Thyroid gland (tissue), 4 donors: ENCODE data around the gene PEX12. TPM values are rescaled to one million over a fixed set of nuclear protein-coding genes. Genes with fewer than 3 reads are reported as not detected.

Source experiments
- DNase-seq, 2 donors: peaks; one replicate each; pipeline ENCODE4 v3.0.0-alpha.2; 2019
- H3K27ac ChIP-seq, 3 donors: fragments of 200-600 bp; sonication (generic); 1 replicate in 2 of 3; 2 replicates in 1 of 3; pipeline ENCODE4 v1.5.1; 2016 to 2019; ENCODE audit warnings: mild to moderate bottlenecking in 1 of 3, moderate library complexity in 1 of 3
- H3K27me3 ChIP-seq: fragments of 200-600 bp; sonication (generic); one replicate; pipeline ENCODE4 v1.5.1; 2019
- H3K36me3 ChIP-seq, 2 donors: fragments of 200-600 bp; sonication (generic); one replicate each; pipeline ENCODE4 v1.5.1; 2016 to 2019
- H3K4me1 ChIP-seq, 2 donors: fragments of 200-600 bp; sonication (generic); one replicate each; pipeline ENCODE4 v1.5.1; 2017 to 2019
- H3K4me3 ChIP-seq, 3 donors: fragments of 200-600 bp; sonication (generic); replicated peaks in 1 of 3; 1 replicate in 2 of 3; 2 replicates in 1 of 3; pipeline ENCODE4 v1.5.1; 2016; ENCODE audit warnings: mild to moderate bottlenecking in 1 of 3
- H3K9me3 ChIP-seq: fragments of 200-600 bp; sonication (generic); one replicate; pipeline ENCODE4 v1.5.1; 2017
- CTCF ChIP-seq, 6 experiments: fragments of 200-600 bp in 3 of 6; fragments of 450-650 bp in 3 of 6; sonication (generic) in 3 of 6; IDR thresholded peaks; one replicate each; pipeline ENCODE4 v1.5.1; 2016 to 2019; ENCODE audit warnings: antibody characterized with exemption in 6 of 6, mild to moderate bottlenecking in 2 of 6, inconsistent platforms in 1 of 6, moderate library complexity in 1 of 6
- POLR2A ChIP-seq, 2 donors: fragments of 450-650 bp; IDR thresholded peaks; one replicate each; pipeline ENCODE4 v1.6.1; 2017; ENCODE audit warnings: antibody characterized with exemption in 2 of 2, mild to moderate bottlenecking in 2 of 2, moderate library complexity in 1 of 2
- whole genome bisulfite sequencing, 2 donors: methylation state at CpG; one replicate each; pipeline ENCODE4 v1.1.5; 2017; 5-methylcytosine and 5-hydroxymethylcytosine counted together
- intact Hi-C: fragments of 100-400 bp; cut with DNase I; formaldehyde crosslinking; loops from one replicate; pipeline ENCODE4 v1.15.1; 2023
- total RNA-seq, 4 donors: library from RNA; depleted of rRNA; stranded (reverse); fragments of >200 nt; gene quantifications; one replicate each; pipeline ENCODE4 v1.2.3, GENCODE V29; 2016

The PEX12 gene
- total RNA-seq: 10 to 100 TPM in 2 of 4 donors, 1 to 10 TPM in 2; 6.1 to 12.0 (median 9.8) TPM

GRCh38 chr17:35578197-35578928, at the start of gene PEX12:
Gene PEX12, minus strand, starts transcription at chr17:35578571. Its CDS starts 550 bp downstream, at chr17:35578021.
- H3K4me1 ChIP-seq: peaks cover 10 to 17% of the 10 kb centered on the region in 2 donors
- H3K27me3 ChIP-seq: no peaks in the 10 kb centered on the region
- H3K4me3 ChIP-seq: peak within 1 kb of the TSS; percentile 68 to 79 (median 77)
- no peaks in the 10 kb centered on the region for H3K9me3 ChIP-seq
- peak; percentile 92 to 93 for DNase-seq
- intact Hi-C loops: no loop called here
- TF ChIP-seq POLR2A (IDR thresholded peaks at IDR 0.05) (peak in 1 of 2 donors; percentile 86), CTCF (IDR thresholded peaks at IDR 0.05) (no peak)
- H3K27ac ChIP-seq: peak within 1 kb of the TSS; percentile 79 to 89 (median 86)
- WGBS, 2 donors: 0 to 1% methylated on average over 32 to 37 of the region's 45 CpGs
- H3K36me3 ChIP-seq: peaks cover 4 to 16% of the 10 kb centered on the region in 2 donors

- Histone ChIP-seq H3K27ac (no peak overlapping the region), H3K9me3 (no peaks in the 10 kb centered on the region), H3K27me3 (no peaks in the 10 kb centered on the region), H3K36me3 (peaks cover 18 to 36% of the 10 kb centered on the region in 2 donors), H3K4me3 (no peak overlapping the region), H3K4me1 (no peaks in the 10 kb centered on the region)
- no peak for DNase-seq
- no peak for TF ChIP-seq CTCF (IDR thresholded peaks at IDR 0.05)
- TF ChIP-seq POLR2A (IDR thresholded peaks at IDR 0.05): no peak
- WGBS, 2 donors: 97 to 98% methylated on average over 4 of the region's 4 CpGs
- intact Hi-C loops: no loop called here
Observed at GRCh38 chr17:35627417-35627816, 49.0 kb upstream of the PEX12 start.

- Histone ChIP-seq H3K27me3 (no peaks in the 10 kb centered on the region), H3K9me3 (no peaks in the 10 kb centered on the region), H3K36me3 (peaks cover 2 to 8% of the 10 kb centered on the region in 2 donors), H3K27ac (no peak overlapping the region), H3K4me1 (peaks cover 14 to 15% of the 10 kb centered on the region in 2 donors), H3K4me3 (no peak overlapping the region)
- TF ChIP-seq POLR2A (IDR thresholded peaks at IDR 0.05): no peak
- TF ChIP-seq CTCF (IDR thresholded peaks at IDR 0.05): no peak
- intact Hi-C loops: no loop called here
- no peak for DNase-seq
- 73 to 77% methylated on average over 1 of the region's 1 CpG for WGBS, 2 donors
Observed at GRCh38 chr17:35621768-35622167, 43.4 kb upstream of the PEX12 start.

GRCh38 chr17:35618628-35619027, 40.3 kb upstream of the PEX12 start:
- no peak overlapping the region for H3K4me3 ChIP-seq
- H3K27me3 ChIP-seq: no peaks in the 10 kb centered on the region
- peaks cover 14 to 18% of the 10 kb centered on the region in 2 donors for H3K4me1 ChIP-seq
- DNase-seq: no peak
- no peak for TF ChIP-seq CTCF (IDR thresholded peaks at IDR 0.05)
- TF ChIP-seq POLR2A (IDR thresholded peaks at IDR 0.05): no peak
- H3K9me3 ChIP-seq: no peaks in the 10 kb centered on the region
- intact Hi-C loops: no loop called here
- H3K36me3 ChIP-seq: no peaks in the 10 kb centered on the region
- H3K27ac ChIP-seq: peak overlapping the region in 1 of 3 donors; percentile 14

GRCh38 chr17:35617505-35617904, 39.1 kb upstream of the PEX12 start:
- Histone ChIP-seq H3K27ac (peak overlapping the region; percentile 15 to 60 (median 24)), H3K4me3 (no peak overlapping the region), H3K4me1 (peaks cover 14 to 18% of the 10 kb centered on the region in 2 donors), H3K36me3 (no peaks in the 10 kb centered on the region), H3K9me3 (no peaks in the 10 kb centered on the region), H3K27me3 (no peaks in the 10 kb centered on the region)
- WGBS, 2 donors: 67 to 71% methylated on average over 2 of the region's 2 CpGs
- no peak for DNase-seq
- no peak for TF ChIP-seq CTCF (IDR thresholded peaks at IDR 0.05)
- no peak for TF ChIP-seq POLR2A (IDR thresholded peaks at IDR 0.05)
- intact Hi-C loops: no loop called here
